Upper lobe of left lung (tissue), 6 donors: Measurements from ENCODE around the gene TOX2. TPM values are rescaled to one million over a fixed set of nuclear protein-coding genes. Genes with fewer than 3 reads are reported as not detected.

Experiments used
- ATAC-seq, 2 donors: fragments of 200-7000 bp; cut with Tn5 transposase; one replicate each; pipeline ENCODE4 v1.9.1; 2022; ENCODE audit warnings: mild to moderate bottlenecking in 2 of 2, moderate library complexity in 2 of 2; ENCODE audit not compliant: low FRiP score in 2 of 2
- DNase-seq, 2 donors: peaks; one replicate each; pipeline ENCODE4 v3.0.0-alpha.2; 2019 to 2020
- H3K27ac ChIP-seq, 4 donors: fragments of 200-600 bp; sonication (generic); one replicate each; pipeline ENCODE4 v1.5.1; 2016 to 2019
- H3K27me3 ChIP-seq, 4 donors: fragments of 200-600 bp; sonication (generic); one replicate each; pipeline ENCODE4 v1.5.1; 2017 to 2019
- H3K36me3 ChIP-seq, 4 donors: fragments of 200-600 bp; sonication (generic); one replicate each; pipeline ENCODE4 v1.5.1; 2016 to 2019
- H3K4me1 ChIP-seq, 4 donors: fragments of 200-600 bp; sonication (generic); one replicate each; pipeline ENCODE4 v1.5.1; 2018 to 2019
- H3K4me3 ChIP-seq, 4 donors: fragments of 200-600 bp; sonication (generic); one replicate each; pipeline ENCODE4 v1.5.1; 2017 to 2019; ENCODE audit warnings: mild to moderate bottlenecking in 2 of 4, moderate library complexity in 1 of 4
- H3K9me3 ChIP-seq, 4 donors: fragments of 200-600 bp; sonication (generic); one replicate each; pipeline ENCODE4 v1.5.1; 2018 to 2019
- EP300 ChIP-seq, 4 donors: sonication (generic); formaldehyde crosslinking; IDR thresholded peaks; one replicate each; pipeline ENCODE4 v1.5.1; 2017; ENCODE audit warnings: antibody characterized with exemption in 4 of 4, control low read depth in 2 of 4
- POLR2A ChIP-seq, 4 donors: fragments of 450-650 bp; IDR thresholded peaks; one replicate each; pipeline ENCODE4 v1.5.1; 2016 to 2017; ENCODE audit warnings: antibody characterized with exemption in 4 of 4, mild to moderate bottlenecking in 2 of 4
- POLR2AphosphoS5 ChIP-seq, 2 donors: sonication (generic); formaldehyde crosslinking; IDR thresholded peaks; one replicate each; pipeline ENCODE4 v1.5.1; 2017; ENCODE audit warnings: antibody characterized with exemption in 2 of 2
- whole genome bisulfite sequencing, 2 donors: methylation state at CpG; one replicate each; pipeline ENCODE4 v1.1.5; 2017 to 2018; 5-methylcytosine and 5-hydroxymethylcytosine counted together
- small RNA-seq, 4 donors: library from RNA; depleted of rRNA; stranded (forward); fragments of <200 nt; gene quantifications; one replicate each; pipeline ENCODE3, GENCODE V24; 2016
- total RNA-seq, 6 donors: library from RNA; depleted of rRNA in 4 of 6; stranded (reverse); fragments of >200 nt in 4 of 6; gene quantifications; one replicate each; pipeline versions ENCODE4 v1.1.0 to v1.2.1, GENCODE V29; 2016 to 2021
- TF ChIP-seq, protein P1 (sequence below), 6 experiments: fragments of 450-650 bp in 4 of 6; fragments of 200-600 bp in 2 of 6; sonication (generic) in 2 of 6; IDR thresholded peaks; one replicate each; pipeline ENCODE4 v1.5.1; 2016 to 2019; ENCODE audit warnings: antibody characterized with exemption in 6 of 6
- donor health status: DM: no; HTN: no; CAD: no; lungs with moderate emphysema.
- donor health status: DM: no; HTN: yes; CAD: no; lungs with severe emphysema.

Gene TOX2
- total RNA-seq, 6 donors from 2014 or later = 7.2 to 29.3 (median 23.7) TPM

DNA sequence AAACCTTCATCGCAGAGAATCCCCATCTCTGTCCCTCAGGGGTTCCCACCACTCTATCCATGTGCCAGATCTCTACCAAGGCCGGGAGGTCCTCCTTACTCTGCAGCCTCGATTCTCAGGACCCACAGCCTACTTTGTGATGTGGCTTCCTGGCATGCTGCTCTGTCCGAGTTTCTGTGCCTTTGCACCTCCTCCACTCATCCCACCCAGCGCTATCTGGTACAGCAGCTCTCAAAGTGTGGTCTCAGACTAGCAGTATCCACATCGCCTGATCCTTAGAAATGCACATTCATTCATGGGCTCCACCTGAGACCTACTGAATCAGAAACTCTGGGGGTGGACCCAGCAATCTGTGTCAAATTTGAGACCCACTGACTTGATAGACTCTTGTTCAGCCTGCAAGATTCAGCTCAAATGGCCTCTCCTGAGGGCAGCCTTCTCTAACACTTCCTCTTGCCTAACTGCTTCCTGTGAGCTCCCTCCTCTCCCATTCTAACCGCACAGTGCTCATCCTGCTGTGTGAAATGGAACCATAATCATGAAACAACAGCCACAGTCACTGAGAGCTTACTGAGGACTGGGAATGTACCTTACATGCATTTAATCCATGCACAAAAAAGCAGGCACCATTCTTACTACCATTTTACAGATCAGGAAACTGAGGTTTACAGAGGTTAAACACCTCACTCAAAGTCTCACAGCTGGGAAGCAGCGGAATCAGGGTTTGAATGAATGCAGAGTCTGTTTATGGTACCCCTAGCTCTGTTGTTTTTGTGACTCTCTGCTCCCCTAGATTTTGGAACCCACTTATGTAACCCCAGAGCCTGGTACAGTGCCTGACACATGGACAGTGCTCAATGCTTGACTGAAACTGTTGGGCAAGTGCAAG lies 202.9 kb downstream of the TOX2 start:
- Histone ChIP-seq H3K9me3 (no peaks in the 10 kb centered on the region), H3K4me3 (no peak overlapping the region), H3K27ac (no peak overlapping the region), H3K36me3 (no peaks in the 10 kb centered on the region), H3K27me3 (peaks cover 0 to 14% (median 4%) of the 10 kb centered on the region in 4 donors), H3K4me1 (no peaks in the 10 kb centered on the region)
- WGBS, 2 donors = 76 to 85% methylated on average over 8 of the region's 8 CpGs
- no peak for DNase-seq
- TF ChIP-seq POLR2AphosphoS5 (IDR thresholded peaks at IDR 0.05) (no peak), POLR2A (IDR thresholded peaks at IDR 0.05) (no peak), EP300 (IDR thresholded peaks at IDR 0.05) (no peak)
- TF ChIP-seq, protein P1, sequence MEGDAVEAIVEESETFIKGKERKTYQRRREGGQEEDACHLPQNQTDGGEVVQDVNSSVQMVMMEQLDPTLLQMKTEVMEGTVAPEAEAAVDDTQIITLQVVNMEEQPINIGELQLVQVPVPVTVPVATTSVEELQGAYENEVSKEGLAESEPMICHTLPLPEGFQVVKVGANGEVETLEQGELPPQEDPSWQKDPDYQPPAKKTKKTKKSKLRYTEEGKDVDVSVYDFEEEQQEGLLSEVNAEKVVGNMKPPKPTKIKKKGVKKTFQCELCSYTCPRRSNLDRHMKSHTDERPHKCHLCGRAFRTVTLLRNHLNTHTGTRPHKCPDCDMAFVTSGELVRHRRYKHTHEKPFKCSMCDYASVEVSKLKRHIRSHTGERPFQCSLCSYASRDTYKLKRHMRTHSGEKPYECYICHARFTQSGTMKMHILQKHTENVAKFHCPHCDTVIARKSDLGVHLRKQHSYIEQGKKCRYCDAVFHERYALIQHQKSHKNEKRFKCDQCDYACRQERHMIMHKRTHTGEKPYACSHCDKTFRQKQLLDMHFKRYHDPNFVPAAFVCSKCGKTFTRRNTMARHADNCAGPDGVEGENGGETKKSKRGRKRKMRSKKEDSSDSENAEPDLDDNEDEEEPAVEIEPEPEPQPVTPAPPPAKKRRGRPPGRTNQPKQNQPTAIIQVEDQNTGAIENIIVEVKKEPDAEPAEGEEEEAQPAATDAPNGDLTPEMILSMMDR (IDR thresholded peaks at IDR 0.05) = no peak
- ATAC-seq = no peak

DNA sequence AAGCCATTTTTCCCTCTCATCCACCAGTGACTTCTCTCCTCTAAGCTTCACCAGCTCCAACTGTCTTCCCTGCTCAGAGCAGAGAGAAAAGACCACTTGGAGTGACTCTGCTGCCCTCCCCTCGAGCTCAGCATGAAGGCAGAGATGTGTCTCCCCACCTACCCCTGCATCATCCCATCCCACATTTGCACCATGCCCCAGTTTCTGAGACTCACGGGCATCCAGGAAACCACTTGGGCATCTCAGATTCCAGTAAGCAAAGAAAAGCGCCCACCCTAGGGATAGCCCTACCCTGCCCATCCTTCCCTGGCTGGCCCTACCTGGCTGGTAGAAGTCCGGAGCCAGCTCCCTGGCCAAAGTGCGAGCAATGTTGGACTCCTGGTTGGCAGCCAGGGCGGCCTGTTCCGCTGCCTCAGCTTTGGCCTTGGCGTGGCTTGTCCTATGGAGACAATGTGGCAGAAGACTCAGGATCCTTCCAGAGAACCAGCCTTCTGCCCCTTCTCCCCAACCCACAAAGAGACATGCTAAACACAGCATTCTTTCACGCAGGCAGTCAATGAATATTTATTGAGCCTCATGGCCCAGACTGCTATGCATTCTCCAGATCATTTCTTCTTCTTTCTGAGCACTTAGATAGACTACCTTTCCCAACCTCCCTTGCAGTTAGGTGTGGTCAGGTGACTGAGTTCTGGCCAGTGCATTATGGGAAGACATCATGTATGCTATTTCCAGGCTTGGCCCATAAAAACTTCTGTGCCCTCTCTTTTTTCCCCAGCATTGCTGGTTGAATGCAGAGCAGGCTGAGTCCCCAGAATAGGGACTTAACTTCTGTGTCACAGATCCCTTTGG lies 203.8 kb downstream of the TOX2 start:
- WGBS, 2 donors = 87% methylated on average over 7 to 9 of the region's 9 CpGs
- no peak overlapping the region for H3K27ac ChIP-seq
- TF ChIP-seq POLR2AphosphoS5 (IDR thresholded peaks at IDR 0.05) (no peak), EP300 (IDR thresholded peaks at IDR 0.05) (no peak), POLR2A (IDR thresholded peaks at IDR 0.05) (no peak)
- TF ChIP-seq, protein P1 (IDR thresholded peaks at IDR 0.05) = no peak
- peaks cover 0 to 14% (median 4%) of the 10 kb centered on the region in 4 donors for H3K27me3 ChIP-seq
- DNase-seq (peak in 1 of 2 donors; percentile 48), ATAC-seq (no peak)
- H3K9me3 ChIP-seq = no peaks in the 10 kb centered on the region
- no peaks in the 10 kb centered on the region for H3K4me1 ChIP-seq
- H3K36me3 ChIP-seq = no peaks in the 10 kb centered on the region
- no peak overlapping the region for H3K4me3 ChIP-seq

Small RNAs within 50 kb of the gene (small RNA-seq; reads per million reads assigned to genes)
- 0 reads per million in 4 donors for gene RN7SL443P

Other genes starting within 250 kb of the TOX2 start
- 1 to 10 TPM in 4 of 6 donors, under 1 TPM in 2; under 0.01 to 3.5 (median 1.4) TPM for gene MYBL2, start 247.7 kb upstream of the TOX2 start, total RNA-seq
- gene GTSF1L, start 187.8 kb upstream of the TOX2 start, total RNA-seq = not detected